PC-3 (cell line): ENCODE measurements around the gene GALNS.

Source experiments
- CTCF ChIP-seq: fragments of 300-600 bp; sonication (generic); conservative IDR thresholded peaks from 2 replicates; pipeline ENCODE4 v1.5.1; 2017; ENCODE audit warnings: antibody characterized with exemption, low read depth, mild to moderate bottlenecking, low read length
- EZH2 ChIP-seq: fragments of 300-600 bp; sonication (generic); IDR thresholded peaks from one replicate; pipeline ENCODE4 v1.6.1; 2017; ENCODE audit warnings: antibody characterized with exemption, mild to moderate bottlenecking, low read length; ENCODE audit not compliant: unreplicated experiment
- EZH2phosphoT487 ChIP-seq: fragments of 300-600 bp; sonication (generic); IDR thresholded peaks from 2 replicates; pipeline ENCODE4 v1.6.1; 2018; ENCODE audit warnings: mild to moderate bottlenecking, antibody characterized with exemption, low read length, borderline replicate concordance

- no peak for TF ChIP-seq CTCF
- no peak for TF ChIP-seq EZH2
- TF ChIP-seq EZH2phosphoT487, result no peak
Observed at GRCh38 chr16:88865742-88866141, 9.0 kb upstream of the GALNS start.
